Prostate gland (tissue), 2 donors: Measurements from ENCODE around the gene CD3E.

ENCODE experiments used
- POLR2A ChIP-seq: fragments of 450-650 bp; IDR thresholded peaks from one replicate; pipeline ENCODE4 v1.6.1; 2016; ENCODE audit warnings: antibody characterized with exemption, mild to moderate bottlenecking
- POLR2AphosphoS5 ChIP-seq: sonication (generic); formaldehyde crosslinking; IDR thresholded peaks from one replicate; pipeline ENCODE4 v1.6.1; 2017; ENCODE audit warnings: antibody characterized with exemption
- TF ChIP-seq, protein P1 (sequence below), 4 experiments: fragments of 200-600 bp in 2 of 4; fragments of 450-650 bp in 2 of 4; sonication (generic) in 2 of 4; IDR thresholded peaks; 1 replicate in 3 of 4; 2 replicates in 1 of 4; pipeline ENCODE4 v1.5.1; 2016 to 2019; ENCODE audit warnings: antibody characterized with exemption in 4 of 4, mild to moderate bottlenecking in 2 of 4, moderate library complexity in 2 of 4

DNA sequence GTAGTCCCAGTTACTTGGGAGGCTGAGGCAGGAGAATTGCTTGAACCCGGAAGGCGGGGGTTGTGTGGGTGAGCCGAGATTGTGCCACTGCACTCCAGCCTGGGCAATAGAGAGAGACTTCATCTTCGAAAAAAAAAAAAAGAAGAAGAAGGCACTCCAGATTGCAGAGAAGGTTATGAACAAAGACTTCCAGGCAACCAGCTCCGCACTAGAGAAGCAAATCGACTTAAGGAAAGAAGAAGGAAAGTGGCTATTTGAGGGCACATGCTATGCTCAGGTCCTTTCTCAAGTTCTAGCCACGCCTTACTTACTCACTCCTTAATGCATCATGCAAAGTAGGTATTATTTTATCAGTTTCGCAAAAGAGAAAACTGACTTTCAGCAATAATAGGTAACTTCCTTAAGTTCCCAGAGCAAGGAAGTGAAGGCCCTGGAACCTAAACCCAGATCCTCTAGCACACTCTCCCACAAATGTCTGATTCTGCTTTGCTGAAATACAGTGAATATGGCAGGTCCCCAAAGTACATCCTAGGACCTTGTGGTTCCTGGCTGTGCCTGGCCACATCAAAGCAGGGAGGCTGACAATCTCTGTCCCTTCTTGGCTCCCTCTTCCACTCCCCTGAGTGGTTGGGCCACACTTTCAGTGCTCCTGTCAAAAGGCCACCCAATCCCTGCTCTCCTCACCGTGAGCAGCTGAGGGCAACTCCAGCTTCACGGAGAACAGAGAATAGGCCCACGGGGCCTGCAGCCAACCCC lies 14.2 kb downstream of the CD3E start:
- TF ChIP-seq POLR2A (no peak), POLR2AphosphoS5 (no peak)
- TF ChIP-seq, protein P1, sequence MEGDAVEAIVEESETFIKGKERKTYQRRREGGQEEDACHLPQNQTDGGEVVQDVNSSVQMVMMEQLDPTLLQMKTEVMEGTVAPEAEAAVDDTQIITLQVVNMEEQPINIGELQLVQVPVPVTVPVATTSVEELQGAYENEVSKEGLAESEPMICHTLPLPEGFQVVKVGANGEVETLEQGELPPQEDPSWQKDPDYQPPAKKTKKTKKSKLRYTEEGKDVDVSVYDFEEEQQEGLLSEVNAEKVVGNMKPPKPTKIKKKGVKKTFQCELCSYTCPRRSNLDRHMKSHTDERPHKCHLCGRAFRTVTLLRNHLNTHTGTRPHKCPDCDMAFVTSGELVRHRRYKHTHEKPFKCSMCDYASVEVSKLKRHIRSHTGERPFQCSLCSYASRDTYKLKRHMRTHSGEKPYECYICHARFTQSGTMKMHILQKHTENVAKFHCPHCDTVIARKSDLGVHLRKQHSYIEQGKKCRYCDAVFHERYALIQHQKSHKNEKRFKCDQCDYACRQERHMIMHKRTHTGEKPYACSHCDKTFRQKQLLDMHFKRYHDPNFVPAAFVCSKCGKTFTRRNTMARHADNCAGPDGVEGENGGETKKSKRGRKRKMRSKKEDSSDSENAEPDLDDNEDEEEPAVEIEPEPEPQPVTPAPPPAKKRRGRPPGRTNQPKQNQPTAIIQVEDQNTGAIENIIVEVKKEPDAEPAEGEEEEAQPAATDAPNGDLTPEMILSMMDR (IDR thresholded peaks at IDR 0.05): no peak
